Stimulated activated CD8-positive, alpha-beta memory T cell treated with anti-CD3 and anti-CD28 coated beads, Interleukin-4, amount 100 ng/mL, for 4 hours (primary cell): ENCODE measurements around the gene PTPRG.

Source experiments
- DNase-seq, 2 donors: peaks; one replicate each; pipeline ENCODE4 v3.0.0-alpha.2; 2020; ENCODE audit warnings: low read depth in 2 of 2, low spot score in 1 of 2

The PTPRG gene

GRCh38 chr3:61562042-61562720 lies 810 bp downstream of the PTPRG start:
- DNase-seq: no peak

DNA sequence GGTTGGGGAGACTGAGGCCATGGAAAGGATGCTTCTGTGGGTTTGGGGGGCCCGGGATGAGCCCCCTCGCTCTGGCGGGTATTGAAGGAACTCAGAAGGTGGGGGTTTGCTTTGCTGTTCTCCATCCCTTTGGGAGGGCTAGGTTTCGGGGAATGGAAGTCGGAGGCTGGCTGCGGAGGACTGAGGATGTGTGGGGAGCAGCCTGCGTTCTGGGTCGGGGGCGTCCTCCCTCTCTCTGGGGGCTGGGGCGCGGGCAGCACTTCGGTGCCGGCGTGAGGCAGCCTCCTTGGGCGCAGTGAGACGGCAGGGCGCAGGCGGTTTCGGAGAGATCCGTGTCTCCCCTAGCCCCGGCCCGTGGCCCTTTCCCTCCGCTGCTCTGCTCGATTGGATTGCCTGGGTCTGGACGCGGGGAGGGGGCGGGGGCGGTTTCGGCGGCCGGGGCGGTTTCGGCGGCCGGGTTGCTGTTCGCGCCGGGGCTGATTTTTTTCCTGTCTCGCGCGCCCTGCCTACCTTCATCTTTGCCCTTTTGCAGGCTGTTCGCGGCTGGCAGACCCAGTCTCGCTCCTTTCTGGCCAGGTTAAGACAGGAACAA lies 1.4 kb downstream of the PTPRG start:
- DNase-seq: no peak

DNA sequence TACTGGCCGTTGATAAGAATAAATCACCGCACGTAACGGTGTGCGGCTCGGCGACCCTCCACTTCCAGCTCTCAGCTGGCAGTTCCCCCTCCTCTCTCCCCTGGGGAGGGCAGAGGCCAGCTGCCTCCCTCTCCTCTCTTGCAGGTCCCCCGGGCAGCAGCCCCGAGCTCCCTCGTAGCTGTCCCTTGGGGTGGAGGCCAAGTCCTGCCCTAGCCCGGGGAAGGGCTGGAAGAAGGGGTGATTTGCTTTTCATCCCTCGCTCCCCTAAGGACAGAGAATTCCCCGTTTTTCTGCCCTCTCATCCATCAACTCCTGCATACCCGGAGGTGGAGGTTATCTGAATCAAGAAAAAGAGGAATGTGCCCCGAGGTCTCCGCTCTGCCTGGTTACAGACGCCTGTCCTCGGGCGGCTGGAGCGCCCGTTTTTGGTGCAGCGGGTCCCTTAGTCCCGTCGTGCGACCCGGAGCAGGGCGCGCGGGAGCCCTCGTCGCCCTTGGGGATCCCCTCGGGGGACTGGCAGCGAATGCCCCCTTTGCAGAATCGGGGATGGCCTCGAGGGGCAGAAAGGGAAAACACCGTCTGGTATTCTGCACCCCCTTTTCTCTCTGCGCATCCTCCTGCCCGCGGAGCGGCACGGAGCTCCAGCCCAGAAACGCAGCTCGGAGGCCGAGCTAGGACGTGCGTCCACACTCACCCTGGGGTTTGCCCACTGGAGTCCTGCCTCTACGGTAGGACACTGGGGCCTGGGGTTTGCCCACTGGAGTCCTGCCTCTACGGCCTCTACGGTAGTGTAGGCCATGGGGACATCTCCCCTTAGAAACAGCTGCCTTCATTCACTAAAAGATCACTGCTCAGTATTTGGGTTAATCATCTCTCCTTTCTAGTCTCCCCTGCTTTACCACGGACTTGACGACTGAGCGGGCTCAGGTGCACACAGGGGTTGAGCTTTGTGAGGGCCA lies 2.2 kb downstream of the PTPRG start:
- no peak for DNase-seq

DNA sequence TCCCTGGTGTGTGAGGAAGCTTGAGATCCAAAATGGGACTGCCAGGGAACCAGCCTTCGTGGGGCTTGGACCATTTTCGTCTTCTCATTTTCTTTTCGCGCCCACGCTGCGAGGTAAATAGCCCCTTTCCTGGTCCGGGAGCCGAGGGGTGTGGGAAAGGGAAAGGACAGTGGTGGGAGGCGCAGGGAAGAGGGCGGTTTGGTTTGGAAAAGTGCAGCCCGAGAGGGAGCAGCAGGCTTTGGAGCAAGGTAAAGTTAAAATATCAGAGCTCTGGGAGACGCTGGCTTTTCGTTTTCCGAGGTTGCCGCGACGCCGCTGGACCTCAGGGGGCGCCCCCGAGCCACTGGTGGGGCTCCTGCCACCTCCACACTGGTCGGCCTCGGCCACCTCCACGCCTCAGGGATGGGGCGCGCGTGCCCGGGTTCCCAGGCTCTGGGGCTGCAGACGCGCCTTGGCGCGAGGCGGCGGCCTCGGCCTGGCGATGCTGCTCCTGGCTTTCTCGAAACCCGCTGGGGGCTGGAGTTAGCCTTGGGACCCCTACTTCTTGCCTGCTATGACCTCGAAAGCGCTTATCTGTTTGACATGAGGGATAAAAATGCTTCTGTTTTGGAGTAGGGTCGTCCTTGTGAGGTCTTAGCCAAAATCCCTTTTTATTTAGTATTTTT lies 3.2 kb downstream of the PTPRG start:
- DNase-seq: no peak

GRCh38 chr3:61565569-61565968 lies 4.2 kb downstream of the PTPRG start:
- DNase-seq: no peak

DNA sequence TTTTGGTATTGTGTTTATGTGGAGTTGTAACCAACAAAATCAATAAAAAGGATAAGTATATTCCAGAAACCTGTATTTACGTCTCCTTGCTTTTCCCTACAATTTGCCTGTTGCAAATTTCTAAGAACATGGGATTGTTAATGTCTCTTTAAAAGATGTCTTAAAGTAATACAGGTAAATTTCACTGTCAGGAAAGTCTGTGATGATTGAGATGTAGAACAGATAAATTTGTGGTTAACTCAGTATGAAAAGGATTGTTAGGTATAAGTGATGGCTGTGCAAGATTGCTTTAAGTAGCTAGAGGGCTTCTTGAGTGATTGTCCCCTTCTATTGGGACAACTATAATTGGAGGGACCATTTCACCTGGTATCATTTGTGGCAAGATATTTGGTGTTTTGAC lies 6.8 kb downstream of the PTPRG start:
- DNase-seq: no peak

GRCh38 chr3:61569856-61570580 lies 8.6 kb downstream of the PTPRG start:
- DNase-seq: no peak

DNA sequence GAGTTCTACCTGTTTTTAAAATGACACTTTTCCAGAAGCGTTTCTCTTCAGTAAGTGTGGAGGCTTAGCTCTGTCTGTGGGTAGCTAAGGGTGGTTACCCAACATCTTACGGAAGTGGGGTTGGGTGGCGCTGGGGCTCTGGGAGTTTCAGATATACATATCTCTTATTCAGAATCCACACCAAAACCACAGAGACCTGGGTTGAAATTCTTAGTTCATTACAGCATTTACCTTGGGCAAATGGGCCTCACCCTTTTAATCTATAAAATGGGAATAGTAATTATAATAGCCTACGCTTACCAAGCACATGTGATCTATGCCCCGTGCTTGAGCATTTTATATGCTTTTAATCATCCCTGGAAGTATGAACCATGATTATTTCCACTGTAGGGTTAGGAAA lies 9.4 kb downstream of the PTPRG start:
- DNase-seq: no peak

DNA sequence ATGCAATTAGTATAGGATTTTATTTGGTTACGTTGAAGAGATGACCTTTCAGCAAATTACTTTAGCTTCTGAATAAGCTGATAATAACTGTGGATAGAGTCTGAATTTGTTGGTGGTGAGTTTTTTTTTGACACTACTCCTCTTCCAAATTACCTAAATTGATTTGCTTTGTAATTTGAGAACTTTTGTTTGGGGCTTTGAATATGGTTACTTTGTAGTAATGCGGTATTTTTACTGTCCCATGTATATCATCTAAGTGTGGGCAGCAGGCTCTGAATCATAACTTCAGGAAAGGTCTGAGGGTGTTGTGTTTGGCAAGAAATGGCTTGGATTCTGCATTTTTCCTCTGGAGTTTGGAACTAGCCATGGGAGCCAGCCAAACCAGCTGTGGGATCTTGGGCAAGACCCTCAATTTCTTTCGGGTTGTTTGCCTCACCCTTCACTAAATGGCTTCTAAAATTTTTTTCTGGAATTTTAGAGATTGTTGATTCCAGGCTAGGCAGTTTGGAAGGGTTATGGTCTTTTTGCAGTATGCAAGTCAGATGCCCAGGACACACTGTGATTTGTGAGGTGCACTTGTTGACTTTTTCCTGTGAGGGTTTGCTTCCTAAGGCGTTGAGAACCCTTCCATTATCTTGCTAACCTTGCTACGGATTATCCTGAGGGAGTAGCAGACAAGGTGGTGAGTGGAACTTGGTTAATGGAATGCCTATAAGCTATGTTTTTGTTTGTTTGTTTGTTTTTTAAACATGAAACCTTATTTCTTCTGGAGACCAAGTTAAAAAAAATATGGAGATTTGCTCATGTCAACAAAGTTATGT lies 10.4 kb downstream of the PTPRG start:
- no peak for DNase-seq

- no peak for DNase-seq
Measured at GRCh38 chr3:61572879-61573278, 11.5 kb downstream of the PTPRG start.

DNA sequence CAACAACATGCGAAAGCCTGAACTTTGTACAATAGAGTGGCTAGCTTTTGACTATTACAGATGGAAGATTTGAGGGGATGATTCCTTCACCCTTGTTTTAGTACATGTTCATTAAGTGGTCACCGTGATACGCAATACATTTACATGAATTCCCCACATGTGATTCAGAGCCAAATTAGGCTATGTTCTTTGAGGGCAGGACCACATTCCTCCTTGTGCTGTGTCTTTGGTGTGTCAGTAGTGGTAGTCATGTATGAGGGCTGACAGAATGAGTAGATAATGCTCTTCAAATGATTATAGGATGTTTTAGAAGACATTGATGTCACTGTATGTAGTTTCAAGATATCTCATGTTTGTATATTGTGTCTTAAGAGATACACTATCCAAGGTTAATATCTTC lies 12.1 kb downstream of the PTPRG start:
- DNase-seq: no peak

- no peak for DNase-seq
Measured at GRCh38 chr3:61574854-61575253, 13.5 kb downstream of the PTPRG start.

DNA sequence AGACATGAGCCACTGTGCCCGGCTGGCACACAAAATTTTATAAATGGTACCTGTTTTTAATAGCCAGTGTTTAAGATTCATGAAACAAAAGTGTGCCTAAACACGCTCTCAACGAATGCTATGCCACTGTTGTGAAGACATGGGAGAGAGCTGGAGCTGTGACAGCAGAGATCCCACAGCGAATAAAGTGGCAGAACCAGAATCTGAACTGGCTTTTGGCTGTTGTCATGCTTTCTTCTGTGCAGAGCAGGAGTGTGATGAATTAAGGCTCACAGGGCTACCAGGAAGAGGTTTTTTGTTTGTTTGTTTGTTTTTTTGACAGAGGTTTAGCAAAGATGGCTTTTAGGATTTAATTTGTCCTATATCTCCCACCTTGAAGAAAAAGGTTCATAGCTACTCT lies 14.5 kb downstream of the PTPRG start:
- DNase-seq: no peak

DNA sequence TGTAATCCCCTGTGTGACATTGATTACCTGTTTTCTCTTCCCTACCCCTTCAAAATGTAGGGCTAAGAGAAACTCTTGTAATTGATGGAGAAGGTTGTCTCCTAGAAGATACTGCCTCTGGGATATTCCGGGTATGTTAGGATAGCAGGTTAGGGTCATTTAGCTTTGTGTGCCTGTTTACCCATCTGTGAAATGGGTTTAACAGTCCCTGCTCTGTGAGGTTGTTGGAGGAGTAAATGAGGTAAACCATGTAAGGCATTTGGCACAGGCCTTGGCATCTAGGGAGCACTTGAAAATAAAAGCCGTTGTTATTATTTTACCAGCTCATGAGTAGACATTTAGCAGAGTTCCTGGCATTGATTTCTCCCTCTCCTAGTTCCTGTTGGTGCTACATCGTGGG lies 16.4 kb downstream of the PTPRG start:
- DNase-seq: no peak

DNA sequence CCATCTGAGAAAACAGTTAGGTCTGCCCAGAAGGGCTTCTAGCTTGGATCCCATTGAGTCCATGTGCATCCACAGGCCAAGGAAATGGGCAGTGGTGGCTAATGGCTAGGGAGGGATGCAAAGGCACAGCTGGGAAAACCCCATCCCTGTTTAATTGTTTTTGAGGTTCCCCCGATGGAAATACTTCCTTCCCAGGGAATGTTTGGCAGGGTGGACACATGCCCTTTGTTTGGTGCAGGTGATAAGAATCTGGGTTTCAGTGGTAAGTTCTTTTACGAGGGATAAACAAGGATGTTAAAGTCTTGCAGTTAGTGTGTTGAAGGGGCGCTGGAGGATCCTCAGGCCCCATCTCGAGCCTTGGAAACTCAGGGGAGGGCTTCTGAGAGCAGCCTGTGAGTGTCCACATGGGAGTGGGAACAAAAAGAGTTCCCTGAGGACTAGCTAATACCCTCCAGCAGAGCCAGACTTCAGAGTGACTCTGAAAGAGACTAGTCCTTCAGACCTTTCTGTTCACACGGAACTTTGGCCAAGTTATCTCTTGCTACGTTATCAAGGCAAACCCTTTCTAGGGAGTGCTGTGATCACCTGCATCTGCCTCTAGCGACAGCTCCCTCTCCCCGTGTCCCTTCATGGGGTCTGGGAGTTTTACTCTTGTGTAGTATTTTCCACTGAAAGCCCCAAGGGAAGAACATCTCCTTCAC lies 17.4 kb downstream of the PTPRG start:
- DNase-seq: no peak

- DNase-seq: no peak
Measured at GRCh38 chr3:61579685-61580084, 18.3 kb downstream of the PTPRG start.

DNA sequence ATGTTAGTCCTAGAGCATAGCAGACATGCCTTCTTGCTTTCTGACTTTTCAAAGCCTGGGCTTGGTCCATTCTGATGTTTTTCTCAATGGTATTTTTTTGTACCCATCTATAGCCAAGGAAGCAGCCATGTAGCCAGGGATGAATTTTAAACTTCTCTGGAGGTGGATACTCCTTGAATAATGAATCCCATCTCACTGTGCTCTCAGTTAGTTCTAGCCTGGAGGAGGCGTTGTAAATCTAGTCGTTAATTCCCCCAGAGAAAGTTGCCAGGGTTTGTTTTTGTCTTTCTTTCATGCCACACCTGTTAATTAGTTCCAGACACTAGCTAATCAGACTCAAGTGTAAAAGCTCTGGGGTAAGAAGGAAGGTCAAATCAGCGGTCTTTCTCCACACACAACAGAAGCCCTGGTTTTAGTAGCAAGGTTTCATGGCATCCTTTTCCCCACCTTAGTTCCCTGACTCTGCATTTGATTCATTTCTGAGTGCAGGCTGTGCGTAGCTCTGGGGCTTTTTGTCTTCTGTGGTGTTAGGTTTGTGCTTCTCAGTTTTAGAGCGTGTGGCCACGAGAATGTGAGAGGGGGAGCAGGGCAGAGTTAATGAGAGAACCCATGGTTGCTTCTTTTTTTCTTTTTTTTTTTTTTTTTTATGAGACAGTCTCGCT lies 19.7 kb downstream of the PTPRG start:
- DNase-seq: no peak

DNA sequence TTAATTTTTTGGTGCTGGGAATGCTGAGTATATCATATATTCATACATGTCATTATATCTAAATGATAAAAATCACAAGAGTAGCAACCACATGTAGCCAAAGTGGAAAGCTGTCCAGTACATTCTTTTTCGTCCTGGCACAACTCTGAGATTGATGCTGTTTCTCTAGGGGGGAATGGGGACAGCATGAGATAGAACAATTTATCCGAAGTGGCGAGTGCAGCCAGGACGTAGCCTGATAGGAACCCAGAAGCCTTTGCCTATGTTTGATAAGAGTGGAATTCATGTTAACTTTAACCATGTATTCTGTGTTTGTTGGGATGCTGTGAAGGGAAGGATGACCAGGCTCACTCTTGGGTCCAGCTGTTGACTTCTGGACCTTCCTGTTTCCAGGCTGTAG lies 20.9 kb downstream of the PTPRG start:
- DNase-seq: no peak

DNA sequence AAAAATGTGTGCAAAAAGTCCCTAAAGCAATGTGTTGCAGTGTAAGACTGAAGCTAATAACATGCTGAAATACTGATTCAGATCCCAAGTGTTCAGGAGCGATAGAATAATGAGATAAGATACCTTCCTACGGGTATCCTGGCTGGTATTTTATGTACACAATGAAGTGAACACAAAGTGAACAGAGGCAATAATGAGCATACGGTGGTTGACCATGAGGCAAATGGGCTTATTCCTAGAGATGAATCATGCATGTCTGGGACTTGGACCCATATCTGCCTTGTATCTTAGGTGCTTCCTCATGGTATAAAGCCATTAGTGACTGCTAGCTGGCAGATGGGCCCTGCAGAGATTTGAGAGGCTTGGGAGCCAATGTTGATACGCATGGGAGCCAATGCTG lies 21.5 kb downstream of the PTPRG start:
- no peak for DNase-seq
